ENCODE measurements around the gene CYTH1. TPM values are rescaled to one million over a fixed set of nuclear protein-coding genes. Genes with fewer than 3 reads are reported as not detected.

Gene CYTH1
- total and polyA plus RNA-seq, 10 of the 15 experiments (the other 5 are each of a cell fraction or from before 2014, with no cell fraction given), result 6.6 to 188 (median 145) TPM

- TF ChIP-seq MTA3 (IDR thresholded peaks at IDR 0.05; ENCODE audit: borderline replicate concordance, low read length) (no peak), WRNIP1 (IDR thresholded peaks at IDR 0.05; ENCODE audit: borderline replicate concordance, low read depth, low read length) (no peak), SIN3A (IDR thresholded peaks at IDR 0.05; ENCODE audit: low read depth, low read length) (no peak), MAX (IDR thresholded peaks at IDR 0.05; ENCODE audit: low read depth, low read length) (no peak), ZNF207 (IDR thresholded peaks at IDR 0.05; ENCODE audit: borderline replicate concordance) (no peak)
Observed at GRCh38 chr17:78819402-78819801, 37.3 kb upstream of the CYTH1 start (continued).

GRCh38 chr17:78818932-78819331 is 36.9 kb upstream of the CYTH1 start:
- ChIA-PET CTCF (no interaction called here), POLR2A (interaction anchor here (0.6 to 0.8 kb wide), 3 partner anchors 19 to 727 kb away, joined by 3 to 4 read pairs (median 3); no protein-coding TSS in a partner anchor), RAD21 (ENCODE audit: unreplicated experiment) (no interaction called here), SMC1A (ENCODE audit: uncharacterized antibody, unreplicated experiment) (no interaction called here)
- H3K27ac ChIP-seq (ENCODE audit: control insufficient read depth, insufficient read depth), result no peak overlapping the region
- in situ Hi-C loops (cut with MboI), result no loop called here
- ATAC-seq, result no peak
- H4K20me1 ChIP-seq (ENCODE audit: control insufficient read depth, insufficient read depth), result no peaks in the 10 kb centered on the region
- intact Hi-C loops (cut with micrococcal nuclease; ENCODE audit: unreplicated experiment), result no loop called here
- no peaks in the 10 kb centered on the region; the same call in 1 of the 2 replicates for H3K79me2 ChIP-seq (ENCODE audit: control insufficient read depth, insufficient read depth, low read length)
- peaks cover 45 to 54% of the 10 kb centered on the region in 2 experiments for H3K36me3 ChIP-seq (ENCODE audit: control insufficient read depth in 2 of 2, insufficient read depth in 2 of 2, low read length in 1 of 2)
- TF ChIP-seq PAX5 (IDR thresholded peaks at IDR 0.05; ENCODE audit: borderline replicate concordance, low read depth, low read length), result no peak
- no peak for TF ChIP-seq E4F1 (IDR thresholded peaks at IDR 0.05; ENCODE audit: borderline replicate concordance, partially characterized antibody)
- no peak for TF ChIP-seq MTA3 (IDR thresholded peaks at IDR 0.05; ENCODE audit: borderline replicate concordance, low read length)
- TF ChIP-seq ELK1 (IDR thresholded peaks at IDR 0.05; ENCODE audit: low read depth, low read length), result no peak
- no peak for TF ChIP-seq NKRF (conservative IDR thresholded peaks at IDR 0.05)
- no peak for TF ChIP-seq KAT2A (conservative IDR thresholded peaks at IDR 0.05; ENCODE audit: control insufficient read depth, low read depth, low read length)
- TF ChIP-seq BHLHE40 (IDR thresholded peaks at IDR 0.05; ENCODE audit: borderline replicate concordance in 1 of 2, low read depth in 2 of 2, low read length in 1 of 2), result no peak
- no peak for TF ChIP-seq YBX1 (IDR thresholded peaks at IDR 0.05)
- no peak for TF ChIP-seq MTA2 (IDR thresholded peaks at IDR 0.05; ENCODE audit: low read depth)
- TF ChIP-seq JUND (IDR thresholded peaks at IDR 0.05; ENCODE audit: low read depth, low read length), result no peak
- no peak overlapping the region for H2AFZ ChIP-seq (ENCODE audit: control insufficient read depth, low read depth, low read length)
- H3K9me3 ChIP-seq (replicated peaks; ENCODE audit: control insufficient read depth, insufficient read depth, low read length), result no peaks in the 10 kb centered on the region
- H3K4me1 ChIP-seq (ENCODE audit: control insufficient read depth, insufficient read depth, low read length), result no peaks in the 10 kb centered on the region
- no TSS peak for BruUV-seq (replicated peaks)
- no peak overlapping the region for H3K4me2 ChIP-seq (ENCODE audit: control insufficient read depth, insufficient read depth)
- H3K9ac ChIP-seq (ENCODE audit: control insufficient read depth, insufficient read depth, low read length), result no peak overlapping the region
- no peaks in the 10 kb centered on the region for H3K27me3 ChIP-seq (replicated peaks in 1 of 2; ENCODE audit: control insufficient read depth in 2 of 2, insufficient read depth in 2 of 2, low read length in 1 of 2)
- FAIRE-seq, result no peak
- H3K4me3 ChIP-seq, result no peak overlapping the region
- DNase-seq (ENCODE audit: low read depth, low spot score), result no peak
- WGBS (ENCODE audit: insufficient coverage, insufficient replicate concordance, low lambda C conversion rate, missing lambda C conversion rate), result 75% methylated on average over 6 of the region's 6 CpGs

Measured in GM12878 (cell line).